Stimulated activated naive B cell treated with anti-CD40 and anti-IgM and Interleukin-4, amounts not matched to agents 10 μg/mL and 1 μg/mL and 100 μg/mL, for 72 hours (primary cell): ENCODE results near the gene SOST.
A peak's percentile ranks its signal among the peaks of the same experiment; 100 is the strongest.

Experiments used
- ATAC-seq, 2 donors: fragments of 150-1000 bp; cut with Tn5 transposase; replicated peaks; 2 replicates each; pipeline ENCODE4 v1.10.0; 2021; ENCODE audit warnings: moderate library complexity in 1 of 2
- DNase-seq: peaks from one replicate; pipeline ENCODE4 v3.0.0; 2021
- H3K27ac Mint-ChIP-seq: one replicate; pipeline ENCODE4 v1.8.0; 2022; ENCODE audit warnings: mild to moderate bottlenecking, mixed read lengths
- H3K27me3 Mint-ChIP-seq, 2 donors: one replicate each; pipeline ENCODE4 v1.8.0; 2022; ENCODE audit warnings: mixed read lengths in 2 of 2
- H3K36me3 Mint-ChIP-seq, 2 donors: one replicate each; pipeline ENCODE4 v1.8.0; 2022; ENCODE audit warnings: mixed read lengths in 2 of 2, mild to moderate bottlenecking in 1 of 2
- H3K4me1 Mint-ChIP-seq, 2 donors: one replicate each; pipeline ENCODE4 v1.8.0; 2022; ENCODE audit warnings: mixed read lengths in 2 of 2, mild to moderate bottlenecking in 1 of 2
- H3K4me3 Mint-ChIP-seq, 2 donors: one replicate each; pipeline ENCODE4 v1.8.0; 2022; ENCODE audit warnings: mild to moderate bottlenecking in 2 of 2, mixed read lengths in 2 of 2, moderate library complexity in 1 of 2
- H3K9me3 Mint-ChIP-seq, 2 donors: one replicate each; pipeline ENCODE4 v1.8.0; 2022; ENCODE audit warnings: mixed read lengths in 2 of 2, mild to moderate bottlenecking in 1 of 2

The SOST gene

DNA sequence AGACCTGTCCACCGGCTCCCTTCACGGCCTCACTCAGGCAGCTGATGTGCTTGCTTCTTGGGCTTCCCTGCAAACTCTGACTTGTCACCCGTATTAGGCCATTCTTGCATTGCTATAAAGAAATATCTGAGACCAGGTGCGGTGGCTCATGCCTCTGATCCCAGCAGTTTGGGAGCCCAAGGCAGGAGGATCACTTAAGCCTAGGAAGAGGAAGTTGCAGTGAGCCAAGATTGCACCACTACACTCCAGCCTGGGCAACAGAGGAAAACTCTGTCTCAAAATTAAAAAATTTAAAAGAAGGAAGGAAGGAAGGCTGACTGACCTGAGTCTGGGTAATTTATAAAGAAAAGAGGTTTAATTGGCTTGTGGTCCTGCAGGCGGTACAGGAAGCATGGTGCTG lies 17.0 kb downstream of the SOST start:
- Mint-ChIP-seq H3K27me3 (peaks cover 49 to 57% of the 10 kb centered on the region in 2 donors), H3K27ac (no peak overlapping the region), H3K4me1 (no peaks in the 10 kb centered on the region), H3K4me3 (no peak overlapping the region), H3K9me3 (peaks cover 0 to 1% of the 10 kb centered on the region in 2 donors), H3K36me3 (no peaks in the 10 kb centered on the region)
- no peak for ATAC-seq
- DNase-seq, result no peak

DNA sequence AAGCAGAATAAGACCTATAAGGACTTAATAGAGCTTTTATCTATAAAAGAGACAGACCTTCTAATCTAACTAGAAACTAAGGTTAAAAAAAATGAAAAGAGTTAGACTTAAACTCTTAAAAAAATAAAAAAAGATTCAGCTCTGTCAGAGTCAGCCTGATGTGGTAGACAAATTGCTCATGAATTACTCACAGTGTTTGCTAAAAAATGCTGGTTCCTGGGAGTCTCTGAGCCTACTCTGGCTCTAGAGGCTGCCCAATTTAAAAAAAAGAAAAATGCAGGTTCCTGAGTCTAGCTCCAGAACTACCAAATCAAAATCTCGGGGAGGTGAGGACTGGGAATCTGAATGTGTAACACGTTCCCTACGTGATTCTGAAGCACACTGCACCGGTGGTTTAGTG lies 18.1 kb downstream of the SOST start:
- Mint-ChIP-seq H3K9me3 (peaks cover 0 to 1% of the 10 kb centered on the region in 2 donors), H3K36me3 (no peaks in the 10 kb centered on the region), H3K4me3 (no peak overlapping the region), H3K27ac (no peak overlapping the region), H3K4me1 (no peaks in the 10 kb centered on the region), H3K27me3 (peaks cover 41 to 50% of the 10 kb centered on the region in 2 donors)
- no peak for ATAC-seq
- no peak for DNase-seq

DNA sequence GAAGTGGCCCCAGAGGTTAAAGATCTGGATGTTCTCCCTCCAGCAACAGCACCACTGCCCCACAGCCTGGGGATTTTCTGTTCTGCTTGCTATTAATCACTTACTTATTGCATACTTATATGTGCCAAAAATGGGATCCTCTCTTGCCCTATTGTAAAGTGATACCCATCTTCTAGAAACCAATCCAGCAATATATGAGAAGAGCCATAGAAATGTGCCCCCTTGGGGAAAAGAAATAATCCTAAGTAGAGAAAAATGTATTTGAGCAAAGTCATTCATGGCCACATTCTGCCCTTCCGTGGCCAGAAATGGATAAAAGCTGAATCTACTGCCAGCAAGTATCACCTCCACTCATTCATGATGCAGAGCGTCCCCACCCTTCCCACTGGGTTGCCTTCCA lies 20.9 kb downstream of the SOST start:
- peaks cover 0 to 1% of the 10 kb centered on the region in 2 donors for H3K36me3 Mint-ChIP-seq
- DNase-seq (no peak), ATAC-seq (no peak)
- peaks cover 28 to 30% of the 10 kb centered on the region in 2 donors for H3K27me3 Mint-ChIP-seq
- H3K4me1 Mint-ChIP-seq, result no peaks in the 10 kb centered on the region
- no peak overlapping the region for H3K4me3 Mint-ChIP-seq
- peaks cover 4 to 8% of the 10 kb centered on the region in 2 donors for H3K9me3 Mint-ChIP-seq
- no peak overlapping the region for H3K27ac Mint-ChIP-seq

DNA sequence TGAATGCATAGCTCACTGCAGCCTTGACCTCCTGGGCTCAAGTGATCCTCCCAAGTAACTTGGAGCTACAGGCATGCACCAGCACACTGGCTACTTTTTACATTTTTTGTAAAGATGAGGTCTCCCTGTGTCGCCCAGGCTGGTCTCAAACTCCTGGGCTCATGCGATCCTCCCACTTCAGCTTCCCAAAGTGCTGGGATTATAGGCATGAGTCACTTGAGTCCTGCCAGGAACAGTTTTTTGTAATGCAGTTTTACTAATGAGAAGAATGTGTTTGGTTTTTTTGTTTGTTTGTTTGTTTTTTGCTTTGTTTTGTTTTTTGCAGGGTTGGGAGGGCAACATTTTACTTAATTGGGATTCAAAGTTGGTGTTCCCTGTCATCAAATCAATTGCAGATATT lies 22.2 kb downstream of the SOST start:
- no peak for ATAC-seq
- Mint-ChIP-seq H3K4me1 (no peaks in the 10 kb centered on the region), H3K27me3 (peaks cover 22 to 30% of the 10 kb centered on the region in 2 donors), H3K4me3 (no peak overlapping the region), H3K36me3 (peaks cover 0 to 1% of the 10 kb centered on the region in 2 donors), H3K9me3 (peaks cover 4 to 8% of the 10 kb centered on the region in 2 donors), H3K27ac (no peak overlapping the region)
- no peak for DNase-seq

DNA sequence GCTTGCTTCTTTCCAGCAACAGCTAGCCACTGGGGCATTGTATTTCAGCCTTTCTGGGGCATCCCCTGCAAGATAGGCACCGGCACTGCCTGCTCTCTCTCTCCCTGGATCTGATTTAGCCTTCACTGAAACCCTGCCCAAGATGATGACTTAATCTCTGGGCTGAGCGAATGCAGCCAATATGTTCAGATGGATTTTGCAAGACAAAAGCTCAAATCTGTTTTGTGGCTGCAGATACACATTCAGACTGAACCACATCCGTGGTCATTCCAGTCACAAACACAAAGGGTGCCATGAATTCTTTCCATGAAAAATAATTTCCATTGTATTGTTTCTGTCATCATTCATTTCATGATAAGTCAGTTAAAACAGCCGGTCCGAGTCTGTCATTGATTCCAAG lies 24.2 kb downstream of the SOST start:
- no peak overlapping the region for H3K4me3 Mint-ChIP-seq
- H3K27ac Mint-ChIP-seq, result no peak overlapping the region
- peaks cover 4 to 8% of the 10 kb centered on the region in 2 donors for H3K9me3 Mint-ChIP-seq
- no peaks in the 10 kb centered on the region for H3K4me1 Mint-ChIP-seq
- H3K27me3 Mint-ChIP-seq, result peaks cover 14 to 24% of the 10 kb centered on the region in 2 donors
- ATAC-seq (no peak), DNase-seq (no peak)
- peaks cover 0 to 1% of the 10 kb centered on the region in 2 donors for H3K36me3 Mint-ChIP-seq

DNA sequence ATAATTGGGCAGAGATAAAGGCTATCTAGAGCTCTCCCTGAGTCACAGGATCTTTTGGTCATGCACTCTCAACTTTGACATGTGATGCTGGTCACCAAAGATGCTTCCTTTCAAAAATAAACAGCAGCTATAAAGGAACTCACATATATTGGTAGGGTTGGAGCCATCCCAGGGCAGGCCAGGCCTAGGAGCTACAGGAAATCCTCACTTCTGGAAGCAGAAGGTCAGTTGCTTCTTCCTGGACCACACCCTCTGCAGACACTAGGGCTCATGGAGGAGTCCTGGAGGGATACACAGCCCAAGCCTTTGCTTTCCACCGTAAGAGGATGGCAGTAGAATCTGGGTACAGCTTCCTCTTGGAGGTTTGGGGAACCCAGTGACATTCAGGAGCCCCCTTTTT lies 24.6 kb downstream of the SOST start:
- peaks cover 0 to 1% of the 10 kb centered on the region in 2 donors for H3K36me3 Mint-ChIP-seq

DNA sequence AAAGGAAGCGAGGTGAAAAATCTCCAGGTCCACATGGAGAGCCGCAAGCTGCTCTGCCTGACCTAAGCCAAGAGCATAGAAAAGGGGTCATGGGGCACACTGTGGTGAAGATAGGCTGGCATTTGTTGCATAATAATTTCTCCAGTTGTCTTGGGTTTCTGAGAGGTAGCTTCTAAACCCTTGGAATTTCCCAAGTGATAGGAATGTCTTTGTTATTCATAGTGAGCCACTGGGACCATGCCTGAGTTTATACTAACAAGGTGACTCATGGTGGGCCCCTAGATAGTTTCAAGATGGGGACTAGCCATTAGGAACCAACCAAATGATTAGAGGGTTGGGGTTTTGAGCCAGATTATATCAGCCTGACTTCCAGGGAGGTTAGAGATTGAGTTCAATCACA lies 25.6 kb downstream of the SOST start:
- Mint-ChIP-seq H3K4me1 (no peaks in the 10 kb centered on the region), H3K36me3 (peaks cover 0 to 1% of the 10 kb centered on the region in 2 donors), H3K4me3 (no peak overlapping the region), H3K27ac (no peak overlapping the region), H3K9me3 (peaks cover 4 to 8% of the 10 kb centered on the region in 2 donors), H3K27me3 (peaks cover 4 to 20% of the 10 kb centered on the region in 2 donors)
- DNase-seq (no peak), ATAC-seq (no peak)

More for the DNA sequence above, 24.6 kb downstream of the SOST start:
- no peak overlapping the region for H3K27ac Mint-ChIP-seq
- H3K4me1 Mint-ChIP-seq, result no peaks in the 10 kb centered on the region
- H3K4me3 Mint-ChIP-seq, result no peak overlapping the region
- peaks cover 10 to 24% of the 10 kb centered on the region in 2 donors for H3K27me3 Mint-ChIP-seq
- H3K9me3 Mint-ChIP-seq, result peaks cover 4 to 8% of the 10 kb centered on the region in 2 donors
- ATAC-seq (no peak), DNase-seq (no peak)

DNA sequence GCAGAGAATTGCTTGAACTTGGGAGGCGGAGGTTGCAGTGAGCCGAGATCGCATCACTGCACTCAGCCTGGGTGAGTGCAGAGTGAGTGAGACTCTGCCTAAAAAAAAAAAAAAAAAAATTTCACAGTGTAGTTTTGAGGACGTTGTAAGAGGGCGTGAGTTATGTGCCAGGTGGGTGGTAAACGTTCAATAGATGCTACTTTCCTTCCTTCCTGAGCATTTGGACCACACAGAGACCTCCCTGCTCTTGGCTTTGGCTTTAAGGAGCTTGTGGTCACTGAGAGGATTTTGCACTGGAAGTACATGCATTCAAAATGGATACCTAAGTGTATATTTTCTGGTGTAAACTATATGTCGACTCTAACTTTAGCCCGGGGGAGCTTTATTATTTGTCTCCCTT lies 30.5 kb downstream of the SOST start:
- H3K4me1 Mint-ChIP-seq, result peaks cover 7 to 10% of the 10 kb centered on the region in 2 donors
- ATAC-seq, result no peak
- no peak for DNase-seq
- peaks cover 6 to 10% of the 10 kb centered on the region in 2 donors for H3K9me3 Mint-ChIP-seq
- no peaks in the 10 kb centered on the region for H3K36me3 Mint-ChIP-seq
- H3K27me3 Mint-ChIP-seq, result no peaks in the 10 kb centered on the region
- H3K27ac Mint-ChIP-seq, result no peak overlapping the region
- H3K4me3 Mint-ChIP-seq, result no peak overlapping the region

DNA sequence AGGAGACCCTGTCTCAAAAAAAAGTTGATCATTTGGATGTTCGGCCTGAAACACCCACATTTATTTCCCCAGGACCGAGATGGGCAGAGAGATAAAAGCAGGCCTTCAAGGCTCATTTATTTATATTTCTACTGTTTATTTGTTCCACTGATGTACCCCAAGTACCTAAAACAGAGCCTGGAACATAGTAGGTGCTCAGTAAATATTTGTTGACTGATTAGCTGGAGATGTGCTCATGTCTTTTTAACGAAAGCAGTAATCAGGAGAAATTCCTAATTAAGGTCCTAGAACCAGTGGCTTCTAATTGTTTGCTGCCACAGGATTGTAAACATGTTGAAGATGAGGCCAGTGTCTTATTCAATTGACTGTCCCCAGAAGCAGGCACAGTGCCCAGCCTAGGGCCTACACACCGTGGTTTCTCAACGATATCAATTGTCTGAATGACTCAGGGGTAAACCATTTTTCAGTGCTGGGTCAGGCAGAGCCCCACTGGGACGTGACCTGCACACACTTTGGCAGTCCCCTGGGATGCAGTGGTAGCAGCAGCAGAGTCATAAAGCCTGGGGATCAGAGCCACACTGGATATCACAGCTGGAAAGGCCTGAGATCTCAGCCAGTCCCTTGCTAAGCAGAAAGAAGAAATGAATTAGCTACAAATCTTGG lies 34.8 kb downstream of the SOST start:
- H3K27me3 Mint-ChIP-seq, result no peaks in the 10 kb centered on the region

DNA sequence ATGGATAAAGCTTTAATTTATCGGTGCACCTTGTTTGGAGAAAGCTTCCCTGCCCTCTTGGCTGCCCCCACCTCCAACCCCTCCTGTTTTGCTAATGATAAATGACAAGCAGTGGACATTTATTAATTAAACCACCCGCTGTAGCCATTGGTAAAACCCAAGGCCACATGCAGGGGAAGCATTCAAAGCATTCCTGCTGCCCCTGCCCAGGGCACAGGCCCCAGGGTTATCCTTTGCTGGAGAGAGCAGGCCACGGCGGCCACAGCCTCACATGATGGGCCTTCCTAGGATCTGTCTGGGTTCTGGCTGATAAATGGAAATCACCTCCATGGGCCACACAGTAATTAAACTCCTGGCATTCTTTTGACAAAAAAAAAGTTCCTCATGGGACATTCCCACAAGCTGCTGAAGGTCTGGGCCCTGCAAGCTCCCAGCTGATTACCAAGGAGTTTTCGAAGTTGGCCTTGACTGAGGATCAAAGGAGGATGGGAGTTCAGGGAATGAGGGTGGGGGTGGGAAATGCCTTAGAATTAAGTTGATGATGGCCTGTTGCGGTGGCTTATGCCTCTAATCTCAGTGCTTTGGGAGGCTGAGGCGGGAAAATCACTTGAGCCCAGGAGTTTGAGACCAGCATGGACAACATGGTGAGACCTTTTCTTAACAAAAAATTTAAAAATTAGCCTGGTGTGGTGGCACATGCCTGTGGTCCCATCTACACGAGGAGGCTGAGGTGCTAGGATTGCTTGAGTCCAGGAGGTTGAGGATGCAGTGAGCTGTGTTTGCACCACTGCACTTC lies 35.5 kb downstream of the SOST start:
- ATAC-seq (no peak), DNase-seq (no peak)
- Mint-ChIP-seq H3K36me3 (no peaks in the 10 kb centered on the region), H3K27ac (no peak overlapping the region), H3K9me3 (peaks cover 4 to 10% of the 10 kb centered on the region in 2 donors), H3K4me1 (peaks cover 20 to 39% of the 10 kb centered on the region in 2 donors), H3K27me3 (no peaks in the 10 kb centered on the region), H3K4me3 (no peak overlapping the region)

More for the DNA sequence above, 34.8 kb downstream of the SOST start:
- ATAC-seq, result peak; percentile 49 to 66
- Mint-ChIP-seq H3K36me3 (no peaks in the 10 kb centered on the region), H3K4me1 (peaks cover 20 to 33% of the 10 kb centered on the region in 2 donors), H3K4me3 (no peak overlapping the region), H3K27ac (peak overlapping the region; percentile 14), H3K9me3 (peaks cover 4 to 10% of the 10 kb centered on the region in 2 donors)
- DNase-seq, result peak; percentile 53

DNA sequence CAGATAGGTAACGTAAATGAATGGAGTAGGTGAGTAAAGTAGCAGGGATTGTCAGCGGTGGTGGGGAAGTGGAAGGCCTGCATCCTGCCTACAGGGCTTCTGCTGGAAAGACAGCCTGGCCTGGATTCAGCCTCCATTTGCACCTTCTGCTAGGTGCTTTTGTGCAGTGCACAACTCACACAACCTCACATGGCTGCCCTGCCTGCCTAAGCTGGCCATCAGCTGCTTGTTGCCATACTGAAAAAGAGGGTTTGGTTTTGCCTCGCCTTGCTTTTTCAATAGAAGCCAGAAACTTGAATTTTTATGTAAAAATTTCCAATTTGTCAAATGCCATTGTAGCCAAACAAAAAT lies 36.3 kb downstream of the SOST start:
- Mint-ChIP-seq H3K27me3 (peaks cover 0 to under 1% of the 10 kb centered on the region in 2 donors), H3K4me3 (no peak overlapping the region)

DNA sequence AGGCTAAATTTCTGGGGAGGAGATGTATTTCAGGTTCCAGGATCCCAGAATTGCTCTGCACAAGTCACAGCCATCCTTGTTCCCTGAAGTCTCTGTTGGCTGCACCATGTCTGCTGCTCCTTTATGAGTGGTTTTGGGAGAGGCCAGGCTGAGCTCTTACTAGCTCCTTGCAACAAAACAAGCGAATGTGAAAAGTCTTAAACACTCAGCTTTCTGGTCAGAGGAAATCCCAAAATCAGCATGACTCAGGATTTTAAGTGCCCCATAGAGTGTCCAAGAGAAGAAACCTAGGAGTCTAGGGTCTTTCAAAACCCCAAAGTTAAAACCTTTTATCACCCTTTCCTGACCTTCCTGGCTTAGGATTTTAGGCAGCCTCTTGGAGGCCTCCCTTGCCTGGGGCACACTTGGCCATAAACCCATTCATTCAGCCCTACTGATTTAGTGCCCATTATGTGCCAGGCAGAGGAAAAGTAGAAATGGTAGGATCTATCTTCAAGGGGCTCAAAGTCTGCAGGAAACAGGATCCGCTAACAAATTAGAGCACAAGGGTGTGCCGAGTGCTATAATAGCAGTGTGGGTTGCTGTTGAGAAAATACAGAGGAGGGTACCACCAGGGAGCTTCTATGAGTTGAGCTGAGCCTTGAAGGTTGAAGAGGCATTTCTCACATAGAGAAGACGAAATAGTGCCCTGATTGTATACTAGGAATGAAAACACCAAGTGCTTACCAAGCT lies 36.9 kb downstream of the SOST start:
- H3K27ac Mint-ChIP-seq, result peak overlapping the region; percentile 62
- H3K36me3 Mint-ChIP-seq, result no peaks in the 10 kb centered on the region
- DNase-seq, result no peak
- H3K27me3 Mint-ChIP-seq, result peaks cover 0 to 4% of the 10 kb centered on the region in 2 donors
- H3K9me3 Mint-ChIP-seq, result peaks cover 4 to 10% of the 10 kb centered on the region in 2 donors
- peak overlapping the region; percentile 97 to 98 for H3K4me3 Mint-ChIP-seq
- H3K4me1 Mint-ChIP-seq, result peaks cover 20 to 39% of the 10 kb centered on the region in 2 donors
- no peak for ATAC-seq

More for the DNA sequence above, 36.3 kb downstream of the SOST start:
- DNase-seq (no peak), ATAC-seq (no peak)
- H3K27ac Mint-ChIP-seq, result no peak overlapping the region
- no peaks in the 10 kb centered on the region for H3K36me3 Mint-ChIP-seq
- H3K9me3 Mint-ChIP-seq, result peaks cover 4 to 10% of the 10 kb centered on the region in 2 donors
- peaks cover 20 to 39% of the 10 kb centered on the region in 2 donors for H3K4me1 Mint-ChIP-seq

DNA sequence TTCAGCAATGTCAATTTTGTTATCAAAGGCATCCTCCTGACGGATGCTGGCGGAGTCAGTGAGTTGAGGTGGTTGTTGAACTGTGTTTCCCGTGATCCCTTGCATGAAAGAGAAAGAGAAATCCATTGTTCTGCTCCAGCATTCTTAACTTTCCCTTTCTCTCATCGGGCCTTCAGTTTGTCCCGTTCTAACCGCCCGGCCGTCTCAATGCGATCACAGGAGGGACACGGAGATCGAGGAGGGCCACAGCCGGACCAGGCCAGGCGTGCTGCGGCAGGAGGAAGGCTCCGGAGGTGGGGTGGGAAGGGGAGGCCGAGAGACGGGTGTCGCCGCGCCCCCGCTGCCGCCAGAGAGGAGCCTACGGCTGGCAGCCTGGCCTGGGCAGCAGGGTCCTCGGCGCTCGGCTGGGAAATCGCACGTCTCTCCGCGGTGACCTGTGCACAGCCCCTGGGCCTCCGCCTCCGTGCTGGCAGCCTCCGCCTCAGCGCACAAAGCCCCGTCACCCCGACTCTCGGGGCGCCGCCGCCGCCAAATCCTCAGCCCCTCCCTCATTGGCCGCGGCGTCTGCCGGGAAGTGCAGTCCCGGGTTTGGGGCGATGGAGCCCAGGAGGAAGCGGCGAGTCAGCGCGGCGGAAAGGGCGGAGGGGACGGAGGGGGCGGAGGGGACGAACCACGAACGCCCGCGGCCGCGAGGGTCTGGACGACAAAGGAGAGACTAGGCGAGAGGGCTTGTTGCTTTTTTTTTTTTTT lies 38.1 kb downstream of the SOST start:
- Mint-ChIP-seq H3K4me3 (peak overlapping the region; percentile 97 to 98), H3K27me3 (peaks cover 9% of the 10 kb centered on the region in 2 donors), H3K27ac (peak overlapping the region; percentile 99), H3K36me3 (no peaks in the 10 kb centered on the region), H3K4me1 (peaks cover 20 to 39% of the 10 kb centered on the region in 2 donors), H3K9me3 (peaks cover 4 to 8% of the 10 kb centered on the region in 2 donors)
- DNase-seq (peak; percentile 74), ATAC-seq (peak; percentile 83 to 89)

DNA sequence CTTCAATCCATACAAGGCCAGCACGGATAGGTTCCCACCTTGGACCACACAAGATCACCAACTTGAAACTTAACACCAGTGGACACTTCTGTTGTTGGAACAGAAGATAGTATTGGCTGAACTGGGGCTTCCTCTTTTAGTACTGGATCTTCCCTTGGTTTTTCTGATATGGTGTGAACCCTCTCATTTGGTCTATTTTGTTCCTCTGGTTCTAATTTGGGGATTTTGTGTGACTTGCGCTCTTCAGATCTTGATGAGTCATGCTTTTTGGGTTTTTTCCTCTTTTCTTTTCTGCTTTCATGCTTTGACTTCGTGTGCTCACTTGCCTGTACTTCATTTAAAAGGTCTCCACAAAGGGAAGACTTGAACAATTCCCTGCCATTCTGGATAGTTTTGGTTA lies 39.0 kb downstream of the SOST start:
- H3K27me3 Mint-ChIP-seq, result peaks cover 17 to 18% of the 10 kb centered on the region in 2 donors
- H3K27ac Mint-ChIP-seq, result peak overlapping the region; percentile 99
- no peaks in the 10 kb centered on the region for H3K9me3 Mint-ChIP-seq
- peak in 1 of 2 donors; percentile 9 for ATAC-seq
- DNase-seq, result no peak
- H3K36me3 Mint-ChIP-seq, result no peaks in the 10 kb centered on the region
- peaks cover 20 to 40% of the 10 kb centered on the region in 2 donors for H3K4me1 Mint-ChIP-seq
- peak overlapping the region; percentile 97 to 98 for H3K4me3 Mint-ChIP-seq
